H1 (cell line): ENCODE data around the gene NHLH2. TPM values are rescaled to one million over a fixed set of nuclear protein-coding genes. Genes with fewer than 3 reads are reported as not detected.
A peak's percentile ranks its signal among the peaks of the same experiment; 100 is the strongest.

ENCODE experiments used
- CTCF ChIA-PET: fragments of 300-600 bp; sonication (Branson Sonifier 250); formaldehyde crosslinking; loops from one replicate; lab custom pipeline; 2021; ENCODE audit not compliant: partially characterized antibody; lab: Charles Lee
- POLR2A ChIA-PET: fragments of 300-600 bp; sonication (Branson Sonifier 250); formaldehyde crosslinking; loops from one replicate; lab custom pipeline; 2021; ENCODE audit warnings: inconsistent platforms; ENCODE audit not compliant: partially characterized antibody; lab: Charles Lee
- DNase-seq, 2 experiments: peaks; one replicate each; pipeline versions ENCODE4 v3.0.0 to v3.0.0-alpha.2; 2010 to 2022; ENCODE audit warnings: low spot score in 2 of 2, low read depth in 1 of 2, mixed read lengths in 1 of 2
- FAIRE-seq: peaks from 2 replicates; lab custom pipeline; 2011; peaks lifted over from hg19 to GRCh38; lab: Jason Lieb, UNC
- H2AFZ ChIP-seq: 2 replicates; pipeline ENCODE4 v1.8.1; 2012; ENCODE audit warnings: low read length, inconsistent platforms
- H2AK5ac ChIP-seq: 2 replicates; pipeline ENCODE4 v1.6.1; 2013; ENCODE audit warnings: low read depth, low read length
- H2BK120ac ChIP-seq: replicated peaks from 2 replicates; pipeline ENCODE3; 2013; ENCODE audit warnings: low read depth, low read length, inconsistent platforms
- H2BK12ac ChIP-seq: 2 replicates; pipeline ENCODE4 v1.6.1; 2013; ENCODE audit warnings: low read depth, low read length
- H2BK15ac ChIP-seq: 2 replicates; pipeline ENCODE4 v1.6.1; 2013; ENCODE audit warnings: low read length
- H2BK20ac ChIP-seq: 2 replicates; pipeline ENCODE4 v1.6.1; 2013; ENCODE audit warnings: low read length
- H2BK5ac ChIP-seq: 2 replicates; pipeline ENCODE4 v1.6.1; 2013; ENCODE audit warnings: low read depth, low read length
- H3K14ac ChIP-seq: 2 replicates; pipeline ENCODE4 v1.6.1; 2013; ENCODE audit warnings: inconsistent platforms; ENCODE audit not compliant: insufficient read length
- H3K18ac ChIP-seq: 2 replicates; pipeline ENCODE4 v1.6.1; 2013; ENCODE audit warnings: low read length; ENCODE audit errors: extremely low read depth
- H3K23ac ChIP-seq: 2 replicates; pipeline ENCODE4 v1.6.1; 2013; ENCODE audit warnings: inconsistent platforms; ENCODE audit not compliant: insufficient read length
- H3K23me2 ChIP-seq: 2 replicates; pipeline ENCODE4 v1.6.1; 2013; ENCODE audit warnings: low read depth, low read length
- H3K27ac ChIP-seq: 2 replicates; pipeline ENCODE4 v1.6.1; 2011; ENCODE audit warnings: low read depth, low read length, inconsistent platforms
- H3K27me3 ChIP-seq, 4 experiments: replicated peaks in 1 of 4; 1 replicate in 1 of 4; 2 replicates in 3 of 4; pipeline versions ENCODE4 v1.6.1 to v1.8.1; 2011 to 2013; ENCODE audit warnings: low read length in 3 of 4, mild to moderate bottlenecking in 3 of 4, inconsistent platforms in 2 of 4, mixed read lengths in 2 of 4, moderate library complexity in 1 of 4; ENCODE audit not compliant: control insufficient read depth in 3 of 4, insufficient read depth in 3 of 4; ENCODE audit errors: extremely low read depth in 1 of 4
- H3K36me3 ChIP-seq, 4 experiments: 2 replicates each; pipeline versions ENCODE4 v1.6.1 to v1.8.1; 2011 to 2013; ENCODE audit warnings: mild to moderate bottlenecking in 4 of 4, low read length in 3 of 4, moderate library complexity in 2 of 4, control low read depth in 1 of 4, inconsistent platforms in 1 of 4; ENCODE audit not compliant: insufficient read depth in 4 of 4, control insufficient read depth in 2 of 4
- H3K4ac ChIP-seq: replicated peaks from 2 replicates; pipeline ENCODE3; 2013; ENCODE audit warnings: low read length, low read depth, mixed read lengths, inconsistent platforms; ENCODE audit not compliant: insufficient read length
- H3K4me1 ChIP-seq, 4 experiments: replicated peaks in 1 of 4; 1 replicate in 1 of 4; 2 replicates in 3 of 4; pipeline versions ENCODE4 v1.6.1 to v1.8.1; 2011 to 2013; ENCODE audit warnings: low read length in 3 of 4, inconsistent platforms in 2 of 4, mixed read lengths in 1 of 4; ENCODE audit not compliant: insufficient read depth in 4 of 4, control insufficient read depth in 3 of 4
- H3K4me2 ChIP-seq, 2 experiments: 2 replicates each; pipeline versions ENCODE4 v1.6.1 to v1.8.1; 2011 to 2013; ENCODE audit warnings: low read depth in 2 of 2, low read length in 2 of 2, control low read depth in 1 of 2, inconsistent platforms in 1 of 2, mild to moderate bottlenecking in 1 of 2; ENCODE audit not compliant: insufficient read depth in 1 of 2
- H3K4me3 ChIP-seq, 4 experiments: fragments of 200-600, 300-600 bp in 1 of 4; sonication (generic), shearing (Covaris generic), sonication (Bioruptor Twin) in 1 of 4; 2 replicates each; pipeline versions ENCODE4 v1.5.1 to v1.8.1; 2011 to 2016; ENCODE audit warnings: low read length in 4 of 4, low read depth in 3 of 4, control low read depth in 2 of 4, inconsistent platforms in 2 of 4, mild to moderate bottlenecking in 2 of 4, mixed read lengths in 1 of 4, moderate library complexity in 1 of 4; ENCODE audit not compliant: insufficient read depth in 2 of 4; ENCODE audit errors: extremely low read depth in 1 of 4
- H3K56ac ChIP-seq: replicated peaks from 2 replicates; pipeline ENCODE3; 2013; ENCODE audit warnings: low read depth, mild to moderate bottlenecking, mixed read lengths, low read length, inconsistent platforms; ENCODE audit not compliant: insufficient read length
- H3K79me1 ChIP-seq: 2 replicates; pipeline ENCODE4 v1.6.1; 2013; ENCODE audit warnings: low read depth, low read length, control low read depth
- H3K79me2 ChIP-seq, 2 experiments: 2 replicates each; pipeline versions ENCODE4 v1.6.1 to v1.8.1; 2012 to 2013; ENCODE audit warnings: low read length in 2 of 2, mild to moderate bottlenecking in 2 of 2, inconsistent platforms in 1 of 2; ENCODE audit not compliant: insufficient read depth in 2 of 2, control insufficient read depth in 1 of 2
- H3K9ac ChIP-seq, 4 experiments: replicated peaks in 1 of 4; 1 replicate in 1 of 4; 2 replicates in 3 of 4; pipeline versions ENCODE4 v1.6.1 to v1.8.1; 2011 to 2013; ENCODE audit warnings: low read depth in 3 of 4, low read length in 3 of 4, control low read depth in 2 of 4, mild to moderate bottlenecking in 2 of 4, moderate library complexity in 2 of 4, inconsistent platforms in 1 of 4; ENCODE audit errors: extremely low read depth in 1 of 4
- H3K9me3 ChIP-seq, 2 experiments: 2 replicates each; pipeline versions ENCODE4 v1.6.1 to v1.8.1; 2012 to 2013; ENCODE audit warnings: mild to moderate bottlenecking in 2 of 2, moderate library complexity in 2 of 2, control low read depth in 1 of 2, inconsistent platforms in 1 of 2, low read depth in 1 of 2, low read length in 1 of 2, mixed read lengths in 1 of 2; ENCODE audit not compliant: insufficient read depth in 2 of 2
- H4K20me1 ChIP-seq, 2 experiments: replicated peaks in 1 of 2; 2 replicates each; pipeline versions ENCODE3 to v1.8.1; 2011 to 2013; ENCODE audit warnings: inconsistent platforms in 2 of 2, low read length in 2 of 2, mild to moderate bottlenecking in 1 of 2; ENCODE audit not compliant: insufficient read depth in 2 of 2, control insufficient read depth in 1 of 2
- H4K5ac ChIP-seq: 2 replicates; pipeline ENCODE4 v1.6.1; 2013; ENCODE audit warnings: low read length, low read depth, mixed read lengths, inconsistent platforms; ENCODE audit not compliant: insufficient read length
- H4K8ac ChIP-seq: 2 replicates; pipeline ENCODE4 v1.8.0; 2013; ENCODE audit warnings: mild to moderate bottlenecking, moderate library complexity, low read length, inconsistent platforms; ENCODE audit not compliant: insufficient read depth; ENCODE audit errors: extremely low read depth
- H4K91ac ChIP-seq: replicated peaks from 2 replicates; pipeline ENCODE3; 2013; ENCODE audit warnings: low read length, mixed read lengths, inconsistent platforms; ENCODE audit not compliant: insufficient read length
- GABPA ChIP-seq: IDR thresholded peaks from 2 replicates; pipeline ENCODE4 v1.6.1; 2011; ENCODE audit warnings: mild to moderate bottlenecking, low read length, moderate library complexity, borderline replicate concordance; ENCODE audit not compliant: insufficient read depth
- HDAC6 ChIP-seq: IDR thresholded peaks from one replicate; pipeline ENCODE4 v1.7.1; 2012; ENCODE audit warnings: low read depth, mild to moderate bottlenecking, inconsistent platforms, low read length, moderate library complexity
- JUN ChIP-seq: IDR thresholded peaks from 2 replicates; pipeline ENCODE4 v1.6.1; 2011; ENCODE audit warnings: low read depth, mild to moderate bottlenecking, improper control_type of control experiment, low read length
- KDM1A ChIP-seq: fragments of 200-600, 300-600 bp; sonication (generic); IDR thresholded peaks from 2 replicates; pipeline ENCODE4 v1.7.1; 2016; ENCODE audit warnings: mild to moderate bottlenecking, low read length, borderline replicate concordance
- NANOG ChIP-seq: IDR thresholded peaks from 2 replicates; pipeline ENCODE4 v1.6.1; 2011; ENCODE audit warnings: low read length, low read depth, mild to moderate bottlenecking, inconsistent platforms; ENCODE audit not compliant: insufficient read depth, poor library complexity, severe bottlenecking
- POLR2AphosphoS5 ChIP-seq: IDR thresholded peaks from 2 replicates; pipeline ENCODE4 v1.6.1; 2011; ENCODE audit warnings: low read depth, low read length
- TAF1 ChIP-seq: IDR thresholded peaks from 2 replicates; pipeline ENCODE4 v1.6.1; 2011; ENCODE audit warnings: mild to moderate bottlenecking, low read depth, low read length
- TCF12 ChIP-seq: IDR thresholded peaks from 2 replicates; pipeline ENCODE4 v1.6.1; 2011; ENCODE audit warnings: low read depth, mild to moderate bottlenecking, low read length
- WGBS, 2 experiments: shearing (Covaris generic) in 1 of 2; methylation state at CpG; one replicate each; pipeline versions ENCODE4 v1.1.6 to v1.1.7; 2013 to 2015; ENCODE audit warnings: low lambda C conversion rate in 2 of 2, mixed read lengths in 2 of 2, inconsistent platforms in 1 of 2, low coverage in 1 of 2, missing lambda C conversion rate in 1 of 2; ENCODE audit not compliant: insufficient replicate concordance in 2 of 2, insufficient coverage in 1 of 2, insufficient read length in 1 of 2; ENCODE audit errors: extremely low coverage in 1 of 2, missing lambda C conversion rate in 1 of 2; 5-methylcytosine and 5-hydroxymethylcytosine counted together
- polyA plus RNA-seq, 7 experiments: library from polyadenylated mRNA; depleted of rRNA in 3 of 7; stranded (reverse) in 5 of 7; unstranded in 2 of 7; fragments of >200 nt in 5 of 7; fragments of 200-250 nt in 2 of 7; gene quantifications; 1 replicate in 5 of 7; 2 replicates in 1 of 7; 4 replicates in 1 of 7; pipeline versions ENCODE4 v1.2.1 to v1.2.3, GENCODE V29; 2011 to 2013; ENCODE audit warnings: missing spikeins in 2 of 7, mixed read lengths in 2 of 7
- total RNA-seq: library from RNA; stranded (reverse); fragmentation: NEBNext Ultra II Directional; extraction: Animal tissue kit (Norgen Biotek cat#: 25700); gene quantifications from 2 replicates; pipeline ENCODE4 v1.2.1, GENCODE V29; 2021
- TF ChIP-seq, protein P1 (sequence below): IDR thresholded peaks from 2 replicates; pipeline ENCODE4 v1.6.1; 2012; ENCODE audit warnings: inconsistent platforms
- TF ChIP-seq, protein P2 (sequence below): IDR thresholded peaks from 2 replicates; pipeline ENCODE4 v1.6.1; 2012; ENCODE audit warnings: low read length, inconsistent platforms

Gene NHLH2
- total and polyA plus RNA-seq, 2 of the 8 experiments (the other 6 are each of a cell fraction or from before 2014, with no cell fraction given), result 0.92 to 1.1 TPM

DNA sequence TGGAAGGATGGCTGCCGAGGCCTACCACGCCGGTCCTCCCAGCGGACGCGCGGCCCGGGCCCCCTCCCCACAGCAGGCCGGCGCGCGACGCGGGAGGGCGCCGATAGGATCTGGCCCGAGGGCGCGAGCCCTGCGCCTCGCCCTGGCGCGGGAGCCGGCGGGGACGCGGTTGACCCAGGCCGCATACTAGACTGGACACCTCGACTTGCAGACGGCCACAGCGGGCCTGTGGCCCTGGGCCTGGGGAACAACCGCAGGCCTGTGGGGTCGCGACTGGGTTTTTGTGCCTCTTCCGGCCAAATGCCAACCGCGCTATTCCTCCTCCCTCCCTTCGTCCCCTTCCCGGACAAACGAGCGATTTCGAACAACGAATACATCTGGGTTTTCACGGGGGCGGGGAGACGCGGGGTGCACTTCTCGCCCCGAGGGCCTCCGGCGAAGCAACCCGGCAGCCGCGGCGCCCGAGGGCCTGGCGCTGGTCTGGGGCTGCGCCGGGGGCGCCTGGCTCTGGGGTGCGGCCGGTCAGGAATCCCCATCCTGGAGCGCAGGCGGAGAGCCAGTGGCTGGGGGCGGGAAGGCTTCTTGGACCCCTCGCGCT is 2.4 kb downstream of the NHLH2 start:
- POLR2A ChIA-PET, result interaction anchor here (1.0 to 1.6 kb wide), 4 partner anchors 9 to 139 kb away, joined by 3 to 7 read pairs (median 3); no protein-coding TSS in a partner anchor
- Histone ChIP-seq H2AFZ (0 out of 2 replicates have a peak overlapping the region, but pooled peaks have one; percentile 29), H2BK5ac (peak overlapping the region; percentile 61; the same call in 1 of the 2 replicates), H3K18ac (peak overlapping the region; percentile 98; the same call in 1 of the 2 replicates), H3K9ac (peak overlapping the region; percentile 10 to 83 (median 74)), H3K36me3 (no peaks in the 10 kb centered on the region), H3K27ac (0 out of 2 replicates have a peak overlapping the region, but pooled peaks have one; percentile 39), H4K5ac (no peak overlapping the region), H2AK5ac (no peak overlapping the region), H3K23ac (no peak overlapping the region), H3K4me2 (peak overlapping the region; percentile 93 to 96), H3K23me2 (peaks cover 10% of the 10 kb centered on the region; the same call in 1 of the 2 replicates), H3K4ac (peak overlapping the region; percentile 27), H3K4me3 (peak overlapping the region; percentile 56 to 75 (median 62)), H3K14ac (no peak overlapping the region), H3K79me2 (no peaks in the 10 kb centered on the region), H2BK15ac (0 out of 2 replicates have a peak overlapping the region, but pooled peaks have one; percentile 32), H4K8ac (peak overlapping the region; percentile 95), H3K79me1 (no peaks in the 10 kb centered on the region), H3K9me3 (no peaks in the 10 kb centered on the region), H4K20me1 (no peaks in the 10 kb centered on the region), H2BK120ac (no peak overlapping the region), H2BK20ac (peak overlapping the region; percentile 69; the same call in 1 of the 2 replicates), H3K27me3 (peaks cover 0 to 18% (median 16%) of the 10 kb centered on the region in 4 experiments; a peak in 6 of 7 replicates), H4K91ac (peak overlapping the region; percentile 50), H3K4me1 (peaks cover 0 to 4% (median 2%) of the 10 kb centered on the region in 4 experiments; a peak in 4 of 7 replicates), H3K56ac (peak overlapping the region; percentile 71), H2BK12ac (peak overlapping the region; percentile 88)
- WGBS, 2 experiments, result 1% methylated on average over 52 of the region's 67 CpGs; no CpG with 5 or more reads in 1 of the 2 experiments
- peak in 1 of 2 experiments; percentile 78 for DNase-seq
- CTCF ChIA-PET, result interaction anchor here (0.5 kb wide), 1 partner anchor 152 kb away, joined by 3 read pairs; no protein-coding TSS in a partner anchor
- FAIRE-seq, result no peak
- TF ChIP-seq TAF1, result peak; percentile 21; the same call in 1 of the 2 replicates
- no peak for TF ChIP-seq NANOG
- TF ChIP-seq, protein P1, sequence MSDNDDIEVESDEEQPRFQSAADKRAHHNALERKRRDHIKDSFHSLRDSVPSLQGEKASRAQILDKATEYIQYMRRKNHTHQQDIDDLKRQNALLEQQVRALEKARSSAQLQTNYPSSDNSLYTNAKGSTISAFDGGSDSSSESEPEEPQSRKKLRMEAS, result no peak
- TF ChIP-seq TCF12, result no peak
- TF ChIP-seq JUN, result no peak
- TF ChIP-seq POLR2AphosphoS5, result no peak
- no peak for TF ChIP-seq KDM1A
- no peak for TF ChIP-seq HDAC6
- peak; percentile 17; the same call in 1 of the 2 replicates for TF ChIP-seq GABPA
- TF ChIP-seq, protein P2, sequence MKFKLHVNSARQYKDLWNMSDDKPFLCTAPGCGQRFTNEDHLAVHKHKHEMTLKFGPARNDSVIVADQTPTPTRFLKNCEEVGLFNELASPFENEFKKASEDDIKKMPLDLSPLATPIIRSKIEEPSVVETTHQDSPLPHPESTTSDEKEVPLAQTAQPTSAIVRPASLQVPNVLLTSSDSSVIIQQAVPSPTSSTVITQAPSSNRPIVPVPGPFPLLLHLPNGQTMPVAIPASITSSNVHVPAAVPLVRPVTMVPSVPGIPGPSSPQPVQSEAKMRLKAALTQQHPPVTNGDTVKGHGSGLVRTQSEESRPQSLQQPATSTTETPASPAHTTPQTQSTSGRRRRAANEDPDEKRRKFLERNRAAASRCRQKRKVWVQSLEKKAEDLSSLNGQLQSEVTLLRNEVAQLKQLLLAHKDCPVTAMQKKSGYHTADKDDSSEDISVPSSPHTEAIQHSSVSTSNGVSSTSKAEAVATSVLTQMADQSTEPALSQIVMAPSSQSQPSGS, result no peak
